Measurements from ENCODE around the gene PDE8B.

Gene PDE8B

GRCh38 chr5:77230727-77231470, 20.4 kb downstream of the PDE8B start:
- DNase-seq = no peak

- DNase-seq = no peak
Observed at GRCh38 chr5:77231471-77232138, 21.1 kb downstream of the PDE8B start.

GRCh38 chr5:77232574-77233358, 22.3 kb downstream of the PDE8B start:
- no peak for DNase-seq

- no peak for DNase-seq
Observed at GRCh38 chr5:77235846-77236721, 25.6 kb downstream of the PDE8B start.

- DNase-seq = no peak
Observed at GRCh38 chr5:77239126-77239741, 28.8 kb downstream of the PDE8B start.

- DNase-seq = no peak
Observed at GRCh38 chr5:77241444-77241843, 31.0 kb downstream of the PDE8B start.

- no peak for DNase-seq
Observed at GRCh38 chr5:77249475-77249874, 39.0 kb downstream of the PDE8B start.

- no peak for DNase-seq
Observed at GRCh38 chr5:77250021-77250420, 39.5 kb downstream of the PDE8B start.

GRCh38 chr5:77251921-77252320, 41.4 kb downstream of the PDE8B start:
- no peak for DNase-seq

- DNase-seq = no peak
Observed at GRCh38 chr5:77255617-77256016, 45.1 kb downstream of the PDE8B start.

- DNase-seq = no peak
Observed at GRCh38 chr5:77256406-77256805, 45.9 kb downstream of the PDE8B start.

- DNase-seq = no peak
Observed at GRCh38 chr5:77258652-77259051, 48.2 kb downstream of the PDE8B start.

GRCh38 chr5:77259476-77259875, 49.0 kb downstream of the PDE8B start:
- no peak for DNase-seq

- DNase-seq = no peak
Observed at GRCh38 chr5:77262697-77263096, 52.2 kb downstream of the PDE8B start.

- no peak for DNase-seq
Observed at GRCh38 chr5:77266291-77266690, 55.8 kb downstream of the PDE8B start.

GRCh38 chr5:77267496-77267895, 57.0 kb downstream of the PDE8B start:
- no peak for DNase-seq

- DNase-seq = no peak
Observed at GRCh38 chr5:77272206-77272605, 61.7 kb downstream of the PDE8B start.

- DNase-seq = no peak
Observed at GRCh38 chr5:77277759-77278158, 67.3 kb downstream of the PDE8B start.

- DNase-seq = no peak
Observed at GRCh38 chr5:77280036-77280435, 69.6 kb downstream of the PDE8B start.

GRCh38 chr5:77281969-77282336, 71.5 kb downstream of the PDE8B start:
- DNase-seq = no peak

- no peak for DNase-seq
Observed at GRCh38 chr5:77282337-77283027, 72.0 kb downstream of the PDE8B start.

All from right kidney (tissue), 1 donor.